Iris pigment epithelial cell (primary cell): ENCODE data around the gene TMEM52B.
"Not testable (repeated sequence)": the region's sequence is repeated elsewhere in the genome, so short reads cannot be mapped to it uniquely, and the experiment has no call there.

Source experiments
- DNase-seq: peaks from one replicate; pipeline ENCODE4 v3.0.0-alpha.2; 2011; ENCODE audit warnings: low read depth

Gene TMEM52B

DNA sequence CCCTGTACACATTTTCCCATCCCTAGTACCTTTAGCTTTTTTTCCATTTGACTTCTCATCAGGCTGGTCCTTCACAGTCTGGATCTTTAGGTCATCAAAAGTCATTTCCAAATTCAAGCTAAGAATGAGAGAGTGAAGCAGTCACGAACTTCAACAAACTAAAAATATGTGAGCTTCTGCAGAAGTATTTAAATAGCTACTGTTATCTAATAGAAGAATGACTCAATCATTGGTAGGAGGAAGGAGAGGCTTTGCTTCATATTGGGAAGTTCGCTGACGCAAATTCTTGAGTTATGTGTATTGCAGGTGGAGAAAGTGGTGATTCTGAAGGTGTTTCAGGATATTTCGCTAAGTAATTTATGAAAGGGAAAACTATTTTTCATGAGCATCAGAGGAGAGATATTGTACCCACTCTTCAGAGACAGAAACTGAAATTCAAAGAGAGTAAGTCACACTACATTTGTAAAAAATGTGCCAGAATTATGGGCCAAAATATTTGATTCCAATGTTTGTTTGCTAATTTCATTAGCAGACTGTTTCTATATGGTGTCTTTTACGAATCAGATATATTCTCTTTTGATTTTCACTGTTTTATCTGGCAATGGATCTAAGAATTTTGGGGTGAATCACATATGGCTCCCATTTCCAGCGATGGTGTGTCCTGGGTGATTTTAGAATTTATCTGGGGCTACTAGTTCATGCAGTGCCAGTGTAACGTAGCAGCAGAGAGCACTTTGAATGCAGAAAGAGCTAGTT is 6.7 kb upstream of the TMEM52B start, which contains the start of gene OLR1:
Gene OLR1 (minus strand): TSS at position 160 of the 756 bp plus-strand sequence. CDS start 55 bp downstream, at position 105.
- DNase-seq = peak; percentile 65

DNA sequence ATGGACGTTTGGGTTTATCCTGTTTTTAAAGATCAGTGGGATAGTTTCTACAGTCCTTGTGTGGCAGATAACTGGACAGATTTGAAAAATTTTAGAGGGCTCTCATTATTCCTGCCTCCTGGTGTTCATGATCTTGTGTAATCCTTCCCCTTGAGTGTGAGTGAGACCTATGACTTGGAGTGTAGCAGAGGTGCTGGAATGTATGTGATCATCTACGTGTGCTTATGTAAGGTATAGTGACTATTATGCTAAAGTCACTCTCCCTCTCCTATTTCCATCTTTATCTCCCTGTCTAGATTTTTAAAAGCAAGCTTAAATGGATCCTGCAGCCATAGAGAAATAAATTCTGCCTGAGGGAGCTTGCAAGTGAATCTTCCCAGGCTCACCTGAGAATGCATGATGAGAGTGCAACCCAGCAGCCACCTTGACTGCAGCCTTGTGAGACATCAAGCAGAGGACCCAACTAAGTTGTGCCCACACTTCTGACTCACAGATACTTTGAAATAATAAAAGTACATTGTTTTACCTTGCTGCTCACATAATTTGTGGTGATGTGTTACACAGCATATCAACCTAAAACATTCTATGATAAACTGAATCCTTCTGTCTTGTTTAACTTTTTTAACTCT is 3.7 kb upstream of the TMEM52B start:
- DNase-seq = no peak

DNA sequence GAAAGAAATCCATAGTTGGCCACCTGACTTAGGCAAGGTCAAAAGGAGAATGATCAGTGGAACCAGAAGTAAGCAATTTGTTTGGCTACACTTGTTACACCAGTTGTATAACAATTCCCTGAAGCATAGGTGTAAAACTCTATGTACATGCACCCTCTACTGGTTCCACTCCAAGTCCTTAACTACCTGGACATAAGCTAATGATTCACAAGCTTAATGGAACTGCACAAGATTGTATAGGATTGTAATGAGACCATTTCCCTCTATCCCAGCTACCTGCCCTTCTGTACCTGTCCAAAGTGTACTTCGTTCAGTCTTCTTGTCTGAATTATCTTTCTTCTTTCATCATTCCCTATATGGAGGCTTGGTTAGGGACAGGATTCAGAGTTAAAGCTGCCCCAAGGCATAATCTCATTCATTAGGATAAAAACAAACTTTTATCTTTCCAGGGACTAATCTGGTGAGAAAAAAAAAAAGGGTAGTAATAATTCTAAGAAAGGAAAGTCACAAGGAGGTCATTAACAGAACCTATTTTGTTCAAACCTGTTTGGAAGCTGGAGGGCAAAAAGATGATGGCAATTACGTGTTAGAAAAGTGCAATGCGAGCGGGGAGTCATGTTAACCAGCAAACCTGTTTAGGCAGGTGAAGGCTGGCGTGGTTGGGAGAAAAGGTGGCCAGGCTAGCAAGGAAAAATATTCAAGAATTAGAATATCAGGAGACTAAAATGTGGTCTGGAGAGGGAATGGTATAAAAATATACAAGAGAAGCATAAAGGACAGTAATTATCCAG is 2.8 kb upstream of the TMEM52B start:
- no peak for DNase-seq

DNA sequence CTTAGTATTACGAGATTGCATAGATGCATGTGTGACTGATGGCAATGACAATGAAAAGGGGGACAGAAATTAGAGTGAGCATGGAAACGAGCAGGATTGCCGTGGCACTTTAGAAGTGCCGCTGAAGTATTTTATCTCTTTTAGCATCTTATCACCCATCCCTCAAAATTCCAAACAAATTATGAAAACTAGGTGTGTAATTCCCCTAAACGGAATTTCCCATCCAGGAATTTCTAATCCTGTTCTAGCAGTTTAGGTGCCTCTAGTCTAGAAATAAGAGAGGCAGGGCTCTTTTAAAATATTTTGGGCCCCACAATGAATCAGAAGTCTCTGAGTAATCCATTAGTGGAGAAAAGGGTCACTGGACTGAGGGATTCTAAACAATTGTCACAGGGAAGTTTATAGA is 947 bp downstream of the TMEM52B start:
- no peak for DNase-seq

DNA sequence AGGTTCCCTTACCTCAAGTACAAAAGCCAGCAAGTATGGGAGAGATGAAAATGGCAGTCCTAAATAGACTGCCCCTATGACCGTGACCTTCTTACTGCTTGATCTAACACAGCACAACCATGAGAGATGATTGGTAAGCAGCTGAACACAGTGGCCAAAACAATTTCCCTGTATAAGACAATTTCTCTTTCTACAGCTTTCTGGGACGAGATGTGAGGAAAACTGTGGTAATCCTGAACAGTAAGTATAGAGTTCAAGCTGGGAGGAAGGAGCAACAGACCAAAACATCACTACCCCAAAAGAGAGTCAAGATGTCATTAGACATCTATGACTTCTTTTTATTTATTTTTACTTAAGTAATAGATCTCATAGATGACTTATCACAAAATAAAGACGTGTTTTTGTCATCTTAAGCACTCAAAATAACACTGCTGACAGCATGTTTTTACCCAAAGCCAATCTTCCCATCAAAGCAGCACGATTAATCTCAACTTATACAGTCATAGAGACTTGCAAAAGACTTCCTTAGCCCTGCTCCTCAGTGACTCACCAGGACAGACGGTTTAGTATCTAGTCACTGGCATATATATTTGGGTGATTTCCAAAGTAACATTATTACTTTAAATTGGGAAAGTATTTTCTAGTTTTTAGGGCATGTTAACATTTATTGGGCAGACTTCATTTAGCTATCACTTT is 3.7 kb downstream of the TMEM52B start:
- peak; percentile 97 for DNase-seq

- DNase-seq = peak; percentile 92
Observed at GRCh38 chr12:10184261-10184843, 5.5 kb downstream of the TMEM52B start.

DNA sequence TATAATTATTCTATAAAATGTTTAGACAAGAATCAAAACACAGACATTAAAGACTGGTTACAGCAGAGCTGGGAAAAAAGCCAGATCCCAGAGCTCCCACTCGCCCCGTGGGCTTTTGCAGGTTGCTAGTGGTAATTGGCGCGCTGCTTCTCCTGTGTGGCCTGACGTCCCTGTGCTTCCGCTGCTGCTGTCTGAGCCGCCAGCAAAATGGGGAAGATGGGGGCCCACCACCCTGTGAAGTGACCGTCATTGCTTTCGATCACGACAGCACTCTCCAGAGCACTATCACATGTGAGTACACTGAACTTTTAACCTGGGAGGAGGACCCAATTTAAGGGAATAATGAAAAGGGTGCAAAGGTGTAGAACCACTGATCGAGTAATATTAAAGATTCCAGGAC is 7.5 kb downstream of the TMEM52B start:
- no peak for DNase-seq

DNA sequence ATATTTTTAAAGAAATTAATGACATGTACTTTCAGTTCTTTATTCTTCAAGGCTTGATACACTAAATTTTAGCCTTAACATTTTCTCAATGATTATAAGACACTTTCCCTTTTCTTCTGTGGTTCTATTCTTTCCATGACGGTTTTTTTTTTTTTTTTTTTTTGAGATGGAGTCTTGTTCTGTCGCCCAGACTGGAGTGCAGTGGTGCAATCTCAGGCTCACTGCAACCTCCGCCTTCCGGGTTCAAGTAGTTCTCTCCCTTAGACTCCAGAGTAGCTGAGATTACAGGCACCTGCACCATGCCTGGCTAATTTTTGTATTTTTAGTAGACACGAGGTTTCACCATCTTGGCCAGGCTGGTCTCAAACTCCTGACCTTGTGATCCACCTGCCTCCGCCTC is 8.1 kb downstream of the TMEM52B start:
- DNase-seq = not testable (repeated sequence)

DNA sequence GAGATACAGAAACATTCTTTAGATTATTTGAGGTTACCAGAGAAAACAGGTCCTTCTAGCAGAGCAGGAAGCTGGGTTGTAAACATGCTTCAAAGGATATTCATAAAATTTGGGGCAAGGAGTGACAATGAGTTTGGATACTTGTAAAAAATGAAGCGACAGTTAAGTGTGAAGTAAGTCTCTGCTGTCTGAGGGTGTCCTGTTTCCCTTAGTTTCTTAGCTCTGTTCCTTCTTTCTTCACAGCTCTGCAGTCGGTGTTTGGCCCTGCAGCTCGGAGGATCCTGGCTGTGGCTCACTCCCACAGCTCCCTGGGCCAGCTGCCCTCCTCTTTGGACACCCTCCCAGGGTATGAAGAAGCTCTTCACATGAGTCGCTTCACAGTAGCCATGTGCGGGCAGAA is 10.8 kb downstream of the TMEM52B start:
- DNase-seq = peak; percentile 70

DNA sequence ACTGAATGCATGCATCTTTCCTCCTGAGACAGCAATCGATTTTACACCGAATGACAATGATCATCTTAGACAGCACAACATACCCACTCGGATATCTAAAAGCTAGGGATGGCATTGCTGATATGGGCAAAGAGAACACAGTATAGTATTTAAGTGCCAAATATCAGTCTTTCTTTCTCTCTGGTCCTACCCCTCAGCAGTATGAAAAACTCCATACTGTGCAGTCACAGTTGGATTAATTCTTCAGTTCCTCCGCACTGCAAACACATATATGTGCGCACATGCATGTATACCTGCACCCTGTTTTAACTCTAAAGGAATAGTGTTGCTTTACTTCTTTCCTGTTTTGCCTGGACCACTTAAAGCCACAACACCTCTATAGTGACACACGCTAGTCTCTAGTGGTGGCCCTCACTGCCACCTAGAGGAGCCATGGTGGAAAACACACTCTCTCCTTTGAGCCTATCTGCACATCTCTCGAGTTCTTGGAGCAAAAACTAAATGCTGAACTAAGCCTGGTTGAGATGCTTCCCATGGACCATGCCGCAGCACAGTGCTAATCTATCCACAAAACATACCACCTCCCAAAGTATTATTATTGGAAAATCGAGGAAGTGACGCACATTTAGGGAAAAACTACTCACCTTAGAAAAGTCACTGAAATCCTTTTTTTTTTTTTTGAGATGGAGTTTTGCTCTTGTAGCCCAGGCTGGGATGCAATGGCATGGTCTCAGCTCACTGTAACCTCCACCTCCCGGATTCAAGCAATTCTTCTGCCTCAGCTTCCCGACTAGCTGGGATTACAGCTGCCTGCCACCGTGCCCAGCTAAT is 11.9 kb downstream of the TMEM52B start:
- DNase-seq = peak; percentile 80

GRCh38 chr12:10191865-10192264 is 13.0 kb downstream of the TMEM52B start:
- peak; percentile 62 for DNase-seq

GRCh38 chr12:10194160-10194670 is 15.4 kb downstream of the TMEM52B start:
- peak; percentile 51 for DNase-seq

DNA sequence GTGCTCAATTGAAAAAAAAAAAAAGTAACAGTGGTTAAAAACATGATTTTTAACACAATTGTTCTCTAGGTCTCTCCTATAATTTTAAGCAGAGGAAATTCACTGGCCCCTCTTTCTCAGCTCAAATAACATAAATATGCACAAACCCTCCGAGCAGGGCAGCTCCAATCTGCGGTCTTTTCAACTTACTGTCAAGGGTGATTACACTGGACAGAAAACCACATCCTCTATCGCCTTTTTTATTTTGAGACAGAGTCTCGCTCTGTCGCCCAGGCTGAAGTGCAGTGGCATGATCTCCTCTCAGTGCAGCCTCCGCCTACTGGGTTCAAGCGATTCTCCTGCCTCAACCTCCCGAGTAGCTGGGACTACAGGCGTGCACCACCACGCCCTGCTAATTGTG is 17.4 kb downstream of the TMEM52B start:
- DNase-seq = no peak

- DNase-seq = no peak
Observed at GRCh38 chr12:10197879-10198278, 19.0 kb downstream of the TMEM52B start.

DNA sequence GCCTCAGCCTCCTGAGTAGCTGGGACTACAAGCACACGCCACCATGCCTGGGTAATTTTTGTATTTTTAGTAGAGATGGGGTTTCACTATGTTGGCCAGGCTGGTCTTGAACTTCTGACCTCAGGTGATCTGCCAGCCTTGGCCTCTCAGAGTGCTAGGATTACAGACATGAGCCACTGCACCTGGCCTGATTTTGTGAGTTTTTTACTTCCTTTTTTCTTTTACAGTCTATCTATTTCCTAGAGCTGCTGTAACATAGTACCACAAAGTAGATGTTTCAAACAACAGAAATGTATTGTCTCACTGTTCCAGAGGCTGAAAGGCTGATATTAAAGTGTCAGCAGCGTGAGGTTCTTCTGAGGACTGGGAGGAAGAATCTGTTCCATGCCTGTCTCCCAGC is 25.7 kb downstream of the TMEM52B start:
- DNase-seq = not testable (repeated sequence)

GRCh38 chr12:10205220-10205807 is 26.5 kb downstream of the TMEM52B start:
- DNase-seq = peak; percentile 82

- no peak for DNase-seq
Observed at GRCh38 chr12:10207136-10207535, 28.3 kb downstream of the TMEM52B start.

DNA sequence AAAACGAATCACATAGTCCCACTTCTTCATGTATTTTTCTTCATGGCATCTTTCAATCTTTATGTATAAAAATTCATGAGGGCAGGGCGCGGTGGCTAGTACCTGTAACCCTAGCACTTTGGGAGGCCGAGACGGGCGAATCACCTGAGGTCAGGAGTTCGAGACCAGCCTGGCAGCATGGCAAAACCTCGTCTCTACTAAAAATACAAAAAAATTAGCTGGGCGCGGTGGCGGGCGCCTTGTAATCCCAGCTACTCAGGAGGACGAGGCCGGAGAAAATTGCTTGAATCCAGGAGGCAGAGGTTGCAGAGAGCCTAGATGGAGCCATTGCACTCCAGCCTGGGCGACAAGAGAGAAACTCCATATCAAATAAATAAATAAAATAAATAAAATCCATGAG is 31.4 kb downstream of the TMEM52B start:
- no peak for DNase-seq

GRCh38 chr12:10211101-10211939 is 32.5 kb downstream of the TMEM52B start:
- DNase-seq = no peak
